ENCODE measurements around the gene C7orf25. TPM values are rescaled to one million over a fixed set of nuclear protein-coding genes. Genes with fewer than 3 reads are reported as not detected.

The C7orf25 gene
- total and polyA plus RNA-seq, 10 of the 15 experiments (the other 5 are each of a cell fraction or from before 2014, with no cell fraction given), result 0.63 to 3.2 (median 1.7) TPM

GRCh38 chr7:42914421-42915045, 2.7 kb upstream of the C7orf25 start (continued):
- no peak for TF ChIP-seq ZNF687 (IDR thresholded peaks at IDR 0.05)
- no peak for TF ChIP-seq PRDM15 (CRISPR knock-in tag; IDR thresholded peaks at IDR 0.05)
- TF ChIP-seq HDAC2 (IDR thresholded peaks at IDR 0.05), result no peak

All from GM12878 (cell line).